Keratinocyte (primary cell): ENCODE results near the gene MTMR10. TPM values are rescaled to one million over a fixed set of nuclear protein-coding genes. Genes with fewer than 3 reads are reported as not detected.

Source experiments
- DNase-seq: peaks from one replicate; pipeline ENCODE4 v3.0.0-alpha.2; 2011; ENCODE audit warnings: low read depth, missing footprints, low spot score
- FAIRE-seq: peaks from 2 replicates; lab custom pipeline; 2011; peaks lifted over from hg19 to GRCh38; lab: Jason Lieb, UNC
- H2AFZ ChIP-seq: 2 replicates; pipeline ENCODE4 v1.6.0; 2012; ENCODE audit warnings: low read length, control low read depth, inconsistent platforms; ENCODE audit not compliant: control insufficient read depth
- H3K27ac ChIP-seq: 2 replicates; pipeline ENCODE4 v1.5.1; 2011; ENCODE audit warnings: low read length; ENCODE audit not compliant: control insufficient read depth, insufficient read depth
- H3K27me3 ChIP-seq: 3 replicates; pipeline ENCODE4 v1.6.0; 2011; ENCODE audit warnings: low read length; ENCODE audit not compliant: control insufficient read depth, insufficient read depth; ENCODE audit errors: extremely low read depth
- H3K36me3 ChIP-seq, 2 experiments: 2 replicates in 1 of 2; 3 replicates in 1 of 2; pipeline ENCODE4 v1.5.1; 2011; ENCODE audit warnings: low read length in 2 of 2, mild to moderate bottlenecking in 1 of 2; ENCODE audit not compliant: control insufficient read depth in 2 of 2, insufficient read depth in 2 of 2; ENCODE audit errors: extremely low read depth in 1 of 2
- H3K4me1 ChIP-seq: 3 replicates; pipeline ENCODE4 v1.5.1; 2011; ENCODE audit warnings: low read length; ENCODE audit not compliant: control insufficient read depth, insufficient read depth; ENCODE audit errors: extremely low read depth
- H3K4me2 ChIP-seq: 3 replicates; pipeline ENCODE4 v1.6.0; 2011; ENCODE audit warnings: low read depth, low read length; ENCODE audit not compliant: control insufficient read depth, insufficient read depth; ENCODE audit errors: extremely low read depth
- H3K4me3 ChIP-seq, 3 experiments: fragments of 200-600 bp in 1 of 3; sonication (generic) in 1 of 3; 2 replicates in 2 of 3; 3 replicates in 1 of 3; pipeline ENCODE4 v1.5.1; 2011 to 2016; ENCODE audit warnings: low read length in 3 of 3, mild to moderate bottlenecking in 3 of 3, control low read depth in 2 of 3, inconsistent platforms in 1 of 3, low read depth in 1 of 3, mixed read lengths in 1 of 3, mixed run types in 1 of 3, moderate library complexity in 1 of 3; ENCODE audit not compliant: control insufficient read depth in 2 of 3, insufficient read depth in 2 of 3; ENCODE audit errors: extremely low read depth in 1 of 3
- H3K79me2 ChIP-seq: 2 replicates; pipeline ENCODE4 v1.6.0; 2012; ENCODE audit warnings: low read length; ENCODE audit not compliant: control insufficient read depth, insufficient read depth
- H3K9ac ChIP-seq: 3 replicates; pipeline ENCODE4 v1.6.0; 2011; ENCODE audit warnings: low read length; ENCODE audit not compliant: control insufficient read depth, insufficient read depth; ENCODE audit errors: extremely low read depth
- H3K9me1 ChIP-seq: 3 replicates; pipeline ENCODE4 v1.6.0; 2011; ENCODE audit warnings: low read length; ENCODE audit not compliant: control insufficient read depth, insufficient read depth; ENCODE audit errors: extremely low read depth
- H3K9me3 ChIP-seq: 2 replicates; pipeline ENCODE4 v1.5.1; 2012; ENCODE audit warnings: low read depth, low read length; ENCODE audit not compliant: control insufficient read depth
- H4K20me1 ChIP-seq: 3 replicates; pipeline ENCODE4 v1.6.0; 2011; ENCODE audit warnings: low read length; ENCODE audit not compliant: control insufficient read depth, insufficient read depth; ENCODE audit errors: extremely low read depth
- CTCF ChIP-seq, 3 experiments: IDR thresholded peaks in 1 of 3; conservative IDR thresholded peaks in 1 of 3; optimal IDR thresholded peaks in 1 of 3; 2 replicates in 2 of 3; 3 replicates in 1 of 3; pipeline versions ENCODE3 to v1.5.1; 2011; ENCODE audit warnings: low read length in 3 of 3, mild to moderate bottlenecking in 3 of 3, moderate library complexity in 2 of 3, control low read depth in 1 of 3, inconsistent platforms in 1 of 3; ENCODE audit not compliant: insufficient read depth in 2 of 3; ENCODE audit errors: extremely low read depth in 1 of 3
- EZH2 ChIP-seq: IDR thresholded peaks from one replicate; pipeline ENCODE4 v1.6.1; 2012; ENCODE audit warnings: inconsistent platforms, mild to moderate bottlenecking, low read length, moderate library complexity
- dilution Hi-C: fragments of 300-500 bp; cut with MboI; formaldehyde crosslinking; loops from one replicate; pipeline ENCODE4 v1.7.0; 2020; ENCODE audit warnings: low sequenced_read_pairs; ENCODE audit not compliant: extremely low pct_ligation_motif_present
- polyA plus RNA-seq, 5 experiments: library from polyadenylated mRNA; depleted of rRNA in 3 of 5; stranded (reverse) in 3 of 5; stranded (forward) in 1 of 5; unstranded in 1 of 5; fragments of >200 nt; gene quantifications; 1 replicate in 1 of 5; 2 replicates in 3 of 5; 3 replicates in 1 of 5; pipeline versions ENCODE4 v1.2.1 to v1.2.3, GENCODE V29; 2011 to 2012; ENCODE audit warnings: missing spikeins in 2 of 5, low read depth in 1 of 5, low replicate concordance in 1 of 5

MTMR10 gene
- polyA plus RNA-seq, 1 donor (not counting 4 experiments of a cell fraction or from before 2014, with no cell fraction given), result 15.5 TPM

GRCh38 chr15:30929982-30930381 lies 61.4 kb downstream of the MTMR10 start:
- dilution Hi-C loops, result no loop called here
- Histone ChIP-seq H3K27me3 (no peaks in the 10 kb centered on the region), H3K27ac (no peak overlapping the region), H3K9ac (no peak overlapping the region), H3K4me1 (peaks cover 12% of the 10 kb centered on the region), H3K4me2 (no peak overlapping the region), H4K20me1 (no peaks in the 10 kb centered on the region), H3K9me1 (no peaks in the 10 kb centered on the region), H3K9me3 (no peaks in the 10 kb centered on the region), H3K79me2 (no peaks in the 10 kb centered on the region), H3K36me3 (peaks cover 25 to 28% of the 10 kb centered on the region in 2 experiments), H2AFZ (no peak overlapping the region), H3K4me3 (no peak overlapping the region)
- DNase-seq (no peak), FAIRE-seq (no peak)
- TF ChIP-seq CTCF (optimal IDR thresholded peaks at IDR 0.05 in 1 of 3, IDR thresholded peaks at IDR 0.05 in 1 of 3, conservative IDR thresholded peaks at IDR 0.05 in 1 of 3; ENCODE audit: extremely low read depth in 1 of 3, insufficient read depth in 2 of 3, low read length in 3 of 3), result no peak
- no peak for TF ChIP-seq EZH2

- Histone ChIP-seq H3K9ac (no peak overlapping the region), H3K79me2 (no peaks in the 10 kb centered on the region), H3K36me3 (peaks cover 28 to 33% of the 10 kb centered on the region in 2 experiments), H2AFZ (no peak overlapping the region), H3K4me3 (no peak overlapping the region), H3K9me3 (no peaks in the 10 kb centered on the region), H3K27ac (peak overlapping the region; percentile 16), H3K27me3 (no peaks in the 10 kb centered on the region), H4K20me1 (no peaks in the 10 kb centered on the region), H3K4me2 (no peak overlapping the region), H3K4me1 (peaks cover 12% of the 10 kb centered on the region), H3K9me1 (no peaks in the 10 kb centered on the region)
- TF ChIP-seq EZH2 (no peak), CTCF (optimal IDR thresholded peaks at IDR 0.05 in 1 of 3, IDR thresholded peaks at IDR 0.05 in 1 of 3, conservative IDR thresholded peaks at IDR 0.05 in 1 of 3; ENCODE audit: extremely low read depth in 1 of 3, insufficient read depth in 2 of 3, low read length in 3 of 3) (no peak)
- FAIRE-seq, result no peak
- dilution Hi-C loops, result no loop called here
- DNase-seq, result no peak
These were observed 62.3 kb downstream of the MTMR10 start for GRCh38 chr15:30929064-30929669.
